ENCODE results near the gene OGFOD3. TPM values are rescaled to one million over a fixed set of nuclear protein-coding genes. Genes with fewer than 3 reads are reported as not detected.
A peak's percentile ranks its signal among the peaks of the same experiment; 100 is the strongest.

The OGFOD3 gene
- total and polyA plus RNA-seq, 2 experiments from 2014 or later, result 9.6 to 24.6 TPM

DNA sequence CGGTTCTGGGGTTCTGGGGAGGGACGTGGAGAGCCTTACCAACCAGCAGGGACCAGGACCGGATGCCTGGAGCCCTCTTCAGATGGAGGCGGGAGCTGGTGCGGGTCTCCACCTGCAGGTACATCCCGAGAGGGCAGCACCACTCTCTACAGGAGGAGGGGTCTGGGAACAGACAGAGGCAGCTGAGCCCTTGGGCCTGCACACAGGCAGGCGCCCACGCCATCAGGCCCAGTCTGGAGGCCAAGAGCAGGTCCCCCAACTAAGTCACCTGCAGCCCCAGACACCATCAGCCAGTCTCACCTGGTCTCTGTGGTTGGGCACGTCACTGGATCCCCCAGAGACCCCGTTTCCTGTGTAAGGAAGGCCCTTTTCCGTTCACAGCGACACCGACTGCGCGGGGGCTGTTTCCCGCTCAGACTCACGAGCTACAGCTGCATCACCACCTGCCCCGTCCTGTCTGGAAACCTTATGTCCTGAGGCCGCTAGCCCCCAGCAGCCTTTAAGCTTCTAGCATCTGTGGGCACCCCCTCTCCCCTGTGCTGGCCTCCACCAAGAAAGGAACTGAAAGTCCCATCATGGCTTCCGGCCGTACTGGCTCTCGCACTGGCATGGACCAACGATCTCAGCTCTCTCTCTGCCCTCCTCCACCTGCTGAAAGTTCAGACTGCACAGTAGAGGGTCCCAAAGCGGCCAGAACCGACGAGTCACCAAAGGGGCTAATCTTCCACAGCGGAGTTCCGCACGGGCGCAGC, 30.9 kb upstream of the OGFOD3 start:
- Histone ChIP-seq H3K27me3 (ENCODE audit: insufficient read depth) (no peaks in the 10 kb centered on the region), H3F3A (replicated peaks; ENCODE audit: low read depth) (no peaks in the 10 kb centered on the region; the same call in 1 of the 2 replicates), H3K4me3 (peak overlapping the region; percentile 95), H3K79me2 (replicated peaks; ENCODE audit: insufficient read depth) (0 out of 2 replicates have a peak, but pooled peaks cover 5% of the 10 kb centered on the region), H3K4me1 (ENCODE audit: insufficient read depth) (peaks cover 17% of the 10 kb centered on the region; the same call in 1 of the 2 replicates), H3K27ac (ENCODE audit: low read depth) (peak overlapping the region; percentile 26; the same call in 1 of the 2 replicates), H3K36me3 (ENCODE audit: insufficient read depth) (no peaks in the 10 kb centered on the region), H2AFZ (no peak overlapping the region), H3K4me2 (peak overlapping the region; percentile 86), H3K9me2 (ENCODE audit: insufficient read depth) (no peaks in the 10 kb centered on the region), H4K20me1 (replicated peaks; ENCODE audit: insufficient read depth) (no peaks in the 10 kb centered on the region)
- peak overlapping the region; percentile 79 for H3K4me3 Mint-ChIP-seq
- H3K4me1 Mint-ChIP-seq, result peaks cover 16% of the 10 kb centered on the region
- DNase-seq (ENCODE audit: low spot score) (peak; percentile 82), ATAC-seq (peak; percentile 87)
- TF ChIP-seq CREB1 (CRISPR knock-in tag; IDR thresholded peaks at IDR 0.05; ENCODE audit: low read depth), result no peak
- peak; percentile 37 to 67; a peak in 3 of 4 replicates for TF ChIP-seq CTCF (conservative IDR thresholded peaks at IDR 0.05; ENCODE audit: low read depth in 2 of 2)
- peaks cover 11% of the 10 kb centered on the region for H3K27me3 Mint-ChIP-seq (ENCODE audit: insufficient read depth, low read depth, poor library complexity)
- peak overlapping the region; percentile 56; the same call in 1 of the 2 replicates for H3K27ac Mint-ChIP-seq
- H3K9me3 Mint-ChIP-seq, result peaks cover 31% of the 10 kb centered on the region
- peaks cover 6% of the 10 kb centered on the region; the same call in 1 of the 3 replicates for H3K36me3 Mint-ChIP-seq (ENCODE audit: low read depth)

DNA sequence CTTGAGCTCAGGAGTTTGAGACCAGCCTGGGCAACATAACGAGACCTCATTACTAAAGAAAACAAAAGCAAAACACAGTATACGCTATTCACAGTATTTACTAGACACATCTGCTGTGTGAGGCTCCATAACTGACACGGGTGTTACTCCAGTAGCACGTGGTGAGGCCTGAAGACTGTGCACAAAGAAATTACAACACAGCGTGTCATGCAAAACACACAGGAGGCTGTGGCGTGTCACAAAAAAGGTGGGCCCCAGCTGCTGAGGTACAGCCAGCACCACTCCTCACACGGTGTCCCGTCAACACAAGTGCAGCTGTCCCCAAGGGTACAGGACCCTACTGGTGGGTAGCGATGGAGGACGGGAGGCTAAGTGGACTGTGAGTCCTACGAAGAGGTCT, 29.5 kb upstream of the OGFOD3 start:
- Histone ChIP-seq H3K4me2 (no peak overlapping the region), H2AFZ (no peak overlapping the region), H3K4me3 (no peak overlapping the region), H3F3A (replicated peaks; ENCODE audit: low read depth) (peaks cover 3% of the 10 kb centered on the region; the same call in 1 of the 2 replicates), H3K4me1 (ENCODE audit: insufficient read depth) (peaks cover 17% of the 10 kb centered on the region; the same call in 1 of the 2 replicates), H3K27ac (ENCODE audit: low read depth) (no peak overlapping the region), H3K36me3 (ENCODE audit: insufficient read depth) (no peaks in the 10 kb centered on the region), H3K79me2 (replicated peaks; ENCODE audit: insufficient read depth) (0 out of 2 replicates have a peak, but pooled peaks cover 5% of the 10 kb centered on the region), H4K20me1 (replicated peaks; ENCODE audit: insufficient read depth) (no peaks in the 10 kb centered on the region; the same call in 1 of the 2 replicates), H3K27me3 (ENCODE audit: insufficient read depth) (no peaks in the 10 kb centered on the region), H3K9me2 (ENCODE audit: insufficient read depth) (no peaks in the 10 kb centered on the region)
- Mint-ChIP-seq H3K27ac (no peak overlapping the region), H3K4me3 (no peak overlapping the region), H3K9me3 (peaks cover 16% of the 10 kb centered on the region), H3K27me3 (ENCODE audit: insufficient read depth, low read depth, poor library complexity) (peaks cover 13% of the 10 kb centered on the region), H3K4me1 (peaks cover 16% of the 10 kb centered on the region), H3K36me3 (ENCODE audit: low read depth) (peaks cover 12% of the 10 kb centered on the region)
- no peak for DNase-seq (ENCODE audit: low spot score)
- no peak for ATAC-seq
- no peak for TF ChIP-seq STAT1 (IDR thresholded peaks at IDR 0.05; ENCODE audit: unreplicated experiment)
- TF ChIP-seq JUNB (IDR thresholded peaks at IDR 0.05; ENCODE audit: unreplicated experiment), result no peak
- TF ChIP-seq CTCF (conservative IDR thresholded peaks at IDR 0.05; ENCODE audit: low read depth in 2 of 2), result no peak
- no peak for TF ChIP-seq ZNF114 (CRISPR knock-in tag; IDR thresholded peaks at IDR 0.05)
- no peak for TF ChIP-seq POLR2AphosphoS5 (IDR thresholded peaks at IDR 0.05; ENCODE audit: low read depth)
- TF ChIP-seq EZH2 (IDR thresholded peaks at IDR 0.05; ENCODE audit: low read depth, unreplicated experiment), result no peak
- TF ChIP-seq, protein P1, sequence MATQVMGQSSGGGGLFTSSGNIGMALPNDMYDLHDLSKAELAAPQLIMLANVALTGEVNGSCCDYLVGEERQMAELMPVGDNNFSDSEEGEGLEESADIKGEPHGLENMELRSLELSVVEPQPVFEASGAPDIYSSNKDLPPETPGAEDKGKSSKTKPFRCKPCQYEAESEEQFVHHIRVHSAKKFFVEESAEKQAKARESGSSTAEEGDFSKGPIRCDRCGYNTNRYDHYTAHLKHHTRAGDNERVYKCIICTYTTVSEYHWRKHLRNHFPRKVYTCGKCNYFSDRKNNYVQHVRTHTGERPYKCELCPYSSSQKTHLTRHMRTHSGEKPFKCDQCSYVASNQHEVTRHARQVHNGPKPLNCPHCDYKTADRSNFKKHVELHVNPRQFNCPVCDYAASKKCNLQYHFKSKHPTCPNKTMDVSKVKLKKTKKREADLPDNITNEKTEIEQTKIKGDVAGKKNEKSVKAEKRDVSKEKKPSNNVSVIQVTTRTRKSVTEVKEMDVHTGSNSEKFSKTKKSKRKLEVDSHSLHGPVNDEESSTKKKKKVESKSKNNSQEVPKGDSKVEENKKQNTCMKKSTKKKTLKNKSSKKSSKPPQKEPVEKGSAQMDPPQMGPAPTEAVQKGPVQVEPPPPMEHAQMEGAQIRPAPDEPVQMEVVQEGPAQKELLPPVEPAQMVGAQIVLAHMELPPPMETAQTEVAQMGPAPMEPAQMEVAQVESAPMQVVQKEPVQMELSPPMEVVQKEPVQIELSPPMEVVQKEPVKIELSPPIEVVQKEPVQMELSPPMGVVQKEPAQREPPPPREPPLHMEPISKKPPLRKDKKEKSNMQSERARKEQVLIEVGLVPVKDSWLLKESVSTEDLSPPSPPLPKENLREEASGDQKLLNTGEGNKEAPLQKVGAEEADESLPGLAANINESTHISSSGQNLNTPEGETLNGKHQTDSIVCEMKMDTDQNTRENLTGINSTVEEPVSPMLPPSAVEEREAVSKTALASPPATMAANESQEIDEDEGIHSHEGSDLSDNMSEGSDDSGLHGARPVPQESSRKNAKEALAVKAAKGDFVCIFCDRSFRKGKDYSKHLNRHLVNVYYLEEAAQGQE (IDR thresholded peaks at IDR 0.05; ENCODE audit: unreplicated experiment), result no peak
- no peak for TF ChIP-seq NANOG (IDR thresholded peaks at IDR 0.05; ENCODE audit: borderline replicate concordance)
